Astrocyte of the spinal cord (primary cell): ENCODE measurements around the gene ARL6.
A peak's percentile ranks its signal among the peaks of the same experiment; 100 is the strongest.

Experiments
- DNase-seq: peaks from one replicate; pipeline ENCODE4 v3.0.0; 2011; ENCODE audit warnings: low read depth, low spot score
- H3K4me3 ChIP-seq: 2 replicates; pipeline ENCODE4 v1.5.1; 2011; ENCODE audit warnings: low read depth, mild to moderate bottlenecking, low read length, moderate library complexity
- CTCF ChIP-seq: IDR thresholded peaks from 2 replicates; pipeline ENCODE4 v1.5.1; 2012; ENCODE audit warnings: low read depth, mild to moderate bottlenecking, low read length, inconsistent platforms
- in situ Hi-C: cut with HindIII; loops from 2 replicates; pipeline ENCODE4 v1.10.0; 2017; ENCODE audit warnings: low sequenced_read_pairs

ARL6 gene

GRCh38 chr3:97793420-97794019 lies 29.0 kb downstream of the ARL6 start:
- in situ Hi-C loops: no loop called here
- TF ChIP-seq CTCF: peak; percentile 71
- DNase-seq: peak; percentile 59
- no peak overlapping the region for H3K4me3 ChIP-seq

- DNase-seq: no peak
- TF ChIP-seq CTCF: no peak
- in situ Hi-C loops: no loop called here
- no peak overlapping the region for H3K4me3 ChIP-seq
Measured at GRCh38 chr3:97795951-97796350, 31.4 kb downstream of the ARL6 start.

GRCh38 chr3:97804471-97804870 lies 39.9 kb downstream of the ARL6 start:
- no peak for TF ChIP-seq CTCF
- in situ Hi-C loops: no loop called here
- DNase-seq: no peak
- H3K4me3 ChIP-seq: no peak overlapping the region

- no peak for DNase-seq
- H3K4me3 ChIP-seq: no peak overlapping the region
- in situ Hi-C loops: no loop called here
- no peak for TF ChIP-seq CTCF
Measured at GRCh38 chr3:97810779-97811390, 46.3 kb downstream of the ARL6 start.

DNA sequence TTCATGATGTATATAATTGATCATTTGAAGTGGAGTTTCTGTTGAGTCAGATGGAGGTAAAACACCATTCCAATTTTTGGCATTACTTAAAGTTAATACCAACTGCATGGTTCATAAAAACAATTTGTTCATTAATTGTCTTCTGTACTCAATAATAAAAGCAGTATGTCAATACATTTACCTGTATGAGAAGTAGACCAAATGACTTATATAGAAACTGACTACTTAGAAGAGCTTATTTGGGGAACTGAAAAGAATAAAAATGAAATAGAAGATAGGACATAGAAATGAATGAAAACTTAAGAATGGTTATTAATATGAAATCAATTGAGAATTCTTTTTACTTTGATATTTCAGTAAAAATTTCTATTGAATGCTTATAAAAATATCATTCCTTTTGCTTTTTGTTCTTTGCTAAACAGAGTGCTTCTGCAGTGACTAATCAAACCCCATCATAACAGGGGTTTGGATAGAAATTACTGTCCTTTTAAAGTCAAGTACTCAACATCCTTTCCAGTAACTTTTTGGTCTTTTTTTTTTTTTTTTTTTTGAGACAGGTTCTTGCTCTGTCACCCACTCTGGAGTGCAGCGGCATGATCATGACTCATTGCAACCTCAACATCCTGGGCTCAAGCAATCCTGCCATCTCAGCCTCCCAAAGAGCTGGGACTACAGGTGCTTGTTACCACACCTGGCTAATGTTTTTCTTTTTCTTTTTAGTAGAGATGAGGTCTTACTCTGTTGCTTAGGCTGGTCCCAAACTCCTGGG lies 50.8 kb downstream of the ARL6 start:
- no peak for TF ChIP-seq CTCF
- DNase-seq: no peak
- in situ Hi-C loops: no loop called here
- no peak overlapping the region for H3K4me3 ChIP-seq

DNA sequence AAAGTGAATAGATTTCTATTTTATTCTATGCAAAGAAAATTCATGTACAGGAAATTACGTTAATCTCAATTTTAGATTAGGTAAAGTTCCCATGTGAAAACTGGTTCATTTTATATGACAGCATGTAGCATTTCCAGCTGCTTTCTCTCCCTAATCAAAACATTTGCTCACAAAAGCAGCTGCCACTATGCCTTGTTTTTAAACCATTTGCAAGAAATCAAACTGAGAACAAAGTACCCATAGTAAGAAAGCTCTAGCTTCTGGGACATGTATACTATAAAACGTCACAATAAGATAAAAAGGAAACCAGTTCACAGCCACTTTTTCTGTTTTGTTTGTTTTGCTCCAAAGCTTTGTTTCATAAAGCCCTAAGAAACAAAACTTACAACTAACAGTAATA lies 52.3 kb downstream of the ARL6 start:
- in situ Hi-C loops: no loop called here
- no peak for DNase-seq
- TF ChIP-seq CTCF: no peak
- no peak overlapping the region for H3K4me3 ChIP-seq
